ENCODE data around the gene MBNL1. TPM values are rescaled to one million over a fixed set of nuclear protein-coding genes. Genes with fewer than 3 reads are reported as not detected.

Gene MBNL1
- total RNA-seq, 1 donor from 2014 or later, result 79.5 TPM

- no peaks in the 10 kb centered on the region for H3K27me3 ChIP-seq (ENCODE audit: control insufficient read depth, insufficient read depth, low read length)
- TF ChIP-seq CTCF (IDR thresholded peaks at IDR 0.05; ENCODE audit: insufficient read depth, low read length, severe bottlenecking), result no peak
- H3K4me3 ChIP-seq (ENCODE audit: low read depth, low read length), result no peak overlapping the region
- FAIRE-seq (no peak), DNase-seq (ENCODE audit: low read depth) (no peak)
- H3K36me3 ChIP-seq (ENCODE audit: control insufficient read depth, insufficient read depth, low read length), result no peaks in the 10 kb centered on the region
These were observed 33.9 kb upstream of the MBNL1 start for GRCh38 chr3:152234657-152235375.

GRCh38 chr3:152235709-152236298 lies 32.9 kb upstream of the MBNL1 start:
- Histone ChIP-seq H3K4me3 (ENCODE audit: low read depth, low read length) (no peak overlapping the region), H3K36me3 (ENCODE audit: control insufficient read depth, insufficient read depth, low read length) (no peaks in the 10 kb centered on the region), H3K27me3 (ENCODE audit: control insufficient read depth, insufficient read depth, low read length) (no peaks in the 10 kb centered on the region)
- DNase-seq (ENCODE audit: low read depth) (peak; percentile 66), FAIRE-seq (no peak)
- no peak for TF ChIP-seq CTCF (IDR thresholded peaks at IDR 0.05; ENCODE audit: insufficient read depth, low read length, severe bottlenecking)

GRCh38 chr3:152236716-152237115 lies 32.0 kb upstream of the MBNL1 start:
- no peak for FAIRE-seq
- no peak overlapping the region for H3K4me3 ChIP-seq (ENCODE audit: low read depth, low read length)
- no peak for TF ChIP-seq CTCF (IDR thresholded peaks at IDR 0.05; ENCODE audit: insufficient read depth, low read length, severe bottlenecking)
- no peaks in the 10 kb centered on the region for H3K36me3 ChIP-seq (ENCODE audit: control insufficient read depth, insufficient read depth, low read length)
- H3K27me3 ChIP-seq (ENCODE audit: control insufficient read depth, insufficient read depth, low read length), result no peaks in the 10 kb centered on the region
- DNase-seq (ENCODE audit: low read depth), result no peak

- FAIRE-seq, result no peak
- Histone ChIP-seq H3K36me3 (ENCODE audit: control insufficient read depth, insufficient read depth, low read length) (no peaks in the 10 kb centered on the region), H3K27me3 (ENCODE audit: control insufficient read depth, insufficient read depth, low read length) (no peaks in the 10 kb centered on the region), H3K4me3 (ENCODE audit: low read depth, low read length) (no peak overlapping the region)
- peak; percentile 45 for DNase-seq (ENCODE audit: low read depth)
- no peak for TF ChIP-seq CTCF (IDR thresholded peaks at IDR 0.05; ENCODE audit: insufficient read depth, low read length, severe bottlenecking)
These were observed 27.3 kb upstream of the MBNL1 start for GRCh38 chr3:152241142-152242017.

GRCh38 chr3:152243301-152243711 lies 25.4 kb upstream of the MBNL1 start:
- no peak overlapping the region for H3K4me3 ChIP-seq (ENCODE audit: low read depth, low read length)
- no peak for FAIRE-seq

More at GRCh38 chr3:152243301-152243711, 25.4 kb upstream of the MBNL1 start:
- Histone ChIP-seq H3K36me3 (ENCODE audit: control insufficient read depth, insufficient read depth, low read length) (no peaks in the 10 kb centered on the region), H3K27me3 (ENCODE audit: control insufficient read depth, insufficient read depth, low read length) (no peaks in the 10 kb centered on the region)
- TF ChIP-seq CTCF (IDR thresholded peaks at IDR 0.05; ENCODE audit: insufficient read depth, low read length, severe bottlenecking), result no peak
- DNase-seq (ENCODE audit: low read depth), result no peak
